ENCODE results near the gene MCRIP2. TPM values are rescaled to one million over a fixed set of nuclear protein-coding genes. Genes with fewer than 3 reads are reported as not detected.

Gene MCRIP2
- total and polyA plus RNA-seq, 3 donors from 2014 or later = 78.2 to 134 (median 83.1) TPM

DNA sequence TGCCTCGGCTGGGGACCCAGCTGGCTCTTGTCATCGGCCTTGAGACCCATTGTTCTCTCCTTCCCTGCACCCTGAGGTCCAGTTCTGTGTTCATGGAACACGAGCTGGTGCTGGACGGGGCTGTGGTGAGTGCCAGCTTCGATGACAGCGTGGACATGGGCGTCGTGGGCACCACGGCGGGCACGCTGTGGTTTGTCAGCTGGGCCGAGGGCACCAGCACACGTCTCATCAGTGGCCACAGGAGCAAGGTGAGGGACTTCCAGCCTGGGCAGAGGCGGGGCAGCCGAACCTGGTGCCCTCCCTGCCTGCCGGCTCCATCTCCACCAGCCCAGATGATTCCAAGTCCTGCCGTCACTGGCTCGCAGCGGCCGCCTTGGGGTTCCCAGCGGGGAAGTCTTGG is 21.0 kb downstream of the MCRIP2 start:
- H3K27me3 ChIP-seq = no peaks in the 10 kb centered on the region
- intact Hi-C loops (cut with DNase I; ENCODE audit: low total_unique reads) = loop anchor here (10.0 kb wide), 1 partner anchor 78 kb away; no protein-coding TSS in a partner anchor
- no peak overlapping the region for H3K27ac ChIP-seq
- no peaks in the 10 kb centered on the region for H3K36me3 ChIP-seq (ENCODE audit: low read depth, missing control alignments)
- TF ChIP-seq, protein P1, sequence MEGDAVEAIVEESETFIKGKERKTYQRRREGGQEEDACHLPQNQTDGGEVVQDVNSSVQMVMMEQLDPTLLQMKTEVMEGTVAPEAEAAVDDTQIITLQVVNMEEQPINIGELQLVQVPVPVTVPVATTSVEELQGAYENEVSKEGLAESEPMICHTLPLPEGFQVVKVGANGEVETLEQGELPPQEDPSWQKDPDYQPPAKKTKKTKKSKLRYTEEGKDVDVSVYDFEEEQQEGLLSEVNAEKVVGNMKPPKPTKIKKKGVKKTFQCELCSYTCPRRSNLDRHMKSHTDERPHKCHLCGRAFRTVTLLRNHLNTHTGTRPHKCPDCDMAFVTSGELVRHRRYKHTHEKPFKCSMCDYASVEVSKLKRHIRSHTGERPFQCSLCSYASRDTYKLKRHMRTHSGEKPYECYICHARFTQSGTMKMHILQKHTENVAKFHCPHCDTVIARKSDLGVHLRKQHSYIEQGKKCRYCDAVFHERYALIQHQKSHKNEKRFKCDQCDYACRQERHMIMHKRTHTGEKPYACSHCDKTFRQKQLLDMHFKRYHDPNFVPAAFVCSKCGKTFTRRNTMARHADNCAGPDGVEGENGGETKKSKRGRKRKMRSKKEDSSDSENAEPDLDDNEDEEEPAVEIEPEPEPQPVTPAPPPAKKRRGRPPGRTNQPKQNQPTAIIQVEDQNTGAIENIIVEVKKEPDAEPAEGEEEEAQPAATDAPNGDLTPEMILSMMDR (IDR thresholded peaks at IDR 0.05) = no peak
- no peak for TF ChIP-seq POLR2A (IDR thresholded peaks at IDR 0.05)
- DNase-seq = no peak
- H3K4me1 ChIP-seq = peaks cover 15% of the 10 kb centered on the region
- 90 to 96% methylated on average over 12 to 20 of the region's 21 CpGs for WGBS, 2 donors
- no peaks in the 10 kb centered on the region for H3K9me3 ChIP-seq
- no peak overlapping the region for H3K4me3 ChIP-seq

DNA sequence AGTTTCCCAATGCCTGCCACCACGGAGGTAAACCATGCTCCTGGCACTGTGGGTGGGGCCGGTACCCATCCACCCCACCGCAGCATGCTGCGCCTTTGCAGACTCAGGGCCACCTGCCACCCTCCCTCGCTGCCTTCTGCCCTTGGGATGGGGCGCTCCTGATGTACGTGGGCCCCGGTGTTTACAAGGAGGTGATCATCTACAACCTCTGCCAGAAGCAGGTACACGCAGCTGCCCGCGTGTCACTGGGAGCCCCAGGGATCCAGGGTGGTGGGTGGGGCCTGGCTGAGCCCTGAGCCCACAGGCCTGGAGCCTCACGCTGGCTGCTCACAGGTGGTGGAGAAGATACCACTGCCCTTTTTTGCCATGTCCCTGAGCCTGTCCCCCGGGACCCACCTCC is 24.9 kb downstream of the MCRIP2 start:
- 87 to 97% methylated on average over 10 to 13 of the region's 13 CpGs for WGBS, 2 donors
- DNase-seq = no peak
- no peaks in the 10 kb centered on the region for H3K36me3 ChIP-seq (ENCODE audit: low read depth, missing control alignments)
- H3K9me3 ChIP-seq = no peaks in the 10 kb centered on the region
- no peak overlapping the region for H3K27ac ChIP-seq
- H3K27me3 ChIP-seq = no peaks in the 10 kb centered on the region
- TF ChIP-seq, protein P1 (IDR thresholded peaks at IDR 0.05) = no peak
- no peak for TF ChIP-seq POLR2A (IDR thresholded peaks at IDR 0.05)
- intact Hi-C loops (cut with DNase I; ENCODE audit: low total_unique reads) = loop anchor here (10.0 kb wide), 1 partner anchor 82 kb away; no protein-coding TSS in a partner anchor
- no peak overlapping the region for H3K4me3 ChIP-seq
- H3K4me1 ChIP-seq = peaks cover 13% of the 10 kb centered on the region

DNA sequence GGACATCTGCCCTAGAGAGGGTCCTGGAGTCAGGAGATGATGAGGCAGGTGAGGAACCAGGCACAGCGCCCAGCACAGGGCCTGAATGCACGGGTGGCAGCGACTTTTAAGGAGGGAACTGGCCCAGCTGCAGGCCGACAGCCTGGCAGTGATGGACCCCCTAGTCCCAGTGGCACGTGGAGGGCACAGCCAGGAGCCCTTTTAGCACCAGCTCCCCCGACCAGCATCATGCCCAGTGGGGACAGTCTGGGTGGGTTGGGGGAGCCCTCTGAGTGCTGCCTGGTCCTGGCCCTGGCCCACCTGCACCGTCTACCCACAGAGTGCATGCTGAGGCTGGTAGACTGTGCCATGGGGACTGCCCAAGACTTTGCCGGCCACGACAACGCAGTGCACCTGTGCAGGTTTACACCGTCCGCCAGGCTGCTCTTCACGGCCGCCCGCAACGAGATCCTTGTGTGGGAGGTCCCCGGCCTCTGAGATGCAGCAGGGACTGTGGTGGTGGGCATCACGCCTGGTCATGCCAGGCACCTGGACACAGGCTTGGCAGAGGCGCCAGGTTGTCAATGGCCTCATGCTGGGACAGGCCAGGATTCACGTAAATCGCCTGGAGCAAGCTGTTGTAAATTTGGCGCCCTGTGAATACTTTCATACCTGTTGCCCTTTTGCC is 25.6 kb downstream of the MCRIP2 start:
- 68 to 82% methylated on average over 8 to 22 of the region's 22 CpGs for WGBS, 2 donors
- H3K27ac ChIP-seq = peak overlapping the region; percentile 77 to 80
- H3K36me3 ChIP-seq (ENCODE audit: low read depth, missing control alignments) = no peaks in the 10 kb centered on the region
- H3K27me3 ChIP-seq = no peaks in the 10 kb centered on the region
- H3K4me3 ChIP-seq = peak overlapping the region in 1 of 2 donors; percentile 98
- TF ChIP-seq POLR2A (IDR thresholded peaks at IDR 0.05) = no peak
- TF ChIP-seq, protein P1 (IDR thresholded peaks at IDR 0.05) = no peak
- intact Hi-C loops (cut with DNase I; ENCODE audit: low total_unique reads) = loop anchor here (10.0 kb wide), 1 partner anchor 82 kb away; no protein-coding TSS in a partner anchor
- H3K9me3 ChIP-seq = no peaks in the 10 kb centered on the region
- no peak for DNase-seq
- H3K4me1 ChIP-seq = peaks cover 13% of the 10 kb centered on the region

DNA sequence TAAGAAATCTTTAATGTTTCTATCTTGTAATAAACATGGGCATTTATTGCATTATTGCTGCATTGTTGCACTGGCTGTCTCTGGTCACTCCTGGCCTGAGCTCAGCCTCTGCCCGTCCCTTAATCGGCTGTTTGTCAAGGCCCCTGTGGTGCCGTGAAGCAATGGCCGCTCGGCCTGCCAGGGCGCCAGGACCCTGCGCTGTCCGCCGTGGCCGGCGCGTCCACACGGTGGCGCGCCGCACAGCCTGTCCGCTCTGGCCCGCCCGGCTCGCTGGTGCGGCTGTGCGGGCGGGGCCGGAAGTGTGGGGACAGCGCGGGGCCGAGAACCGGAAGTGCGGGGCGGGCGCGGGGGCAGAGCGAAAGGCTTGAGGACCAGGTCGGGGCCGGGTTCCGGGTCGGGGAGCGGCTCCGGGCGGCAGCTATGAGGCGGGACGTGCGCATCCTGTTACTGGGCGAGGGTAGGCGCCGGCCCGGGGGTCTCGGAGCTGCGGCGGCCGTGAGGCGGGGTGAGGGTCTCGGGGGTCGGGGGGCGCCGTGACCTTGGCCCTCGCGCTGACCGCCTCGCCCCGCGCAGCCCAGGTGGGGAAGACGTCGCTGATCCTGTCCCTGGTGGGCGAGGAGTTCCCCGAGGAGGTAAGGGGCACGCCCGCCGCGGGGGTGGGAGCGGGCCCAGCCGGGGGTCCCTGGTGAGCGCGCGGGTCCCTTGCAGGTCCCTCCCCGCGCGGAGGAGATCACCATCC is 26.3 kb downstream of the MCRIP2 start, which contains the start of gene RHOT2:
TSS of gene RHOT2 (plus strand) at position 353 of the 739 bp plus-strand sequence. CDS start at position 421, 68 bp downstream.
- Histone ChIP-seq H3K27me3 (no peaks in the 10 kb centered on the region), H3K9me3 (no peaks in the 10 kb centered on the region), H3K36me3 (ENCODE audit: low read depth, missing control alignments) (no peaks in the 10 kb centered on the region), H3K27ac (peak within 1 kb of the TSS; percentile 77 to 80), H3K4me3 (peak within 1 kb of the TSS; percentile 85 to 98), H3K4me1 (peaks cover 13% of the 10 kb centered on the region)
- intact Hi-C loops (cut with DNase I; ENCODE audit: low total_unique reads) = loop anchor here (10.0 kb wide), 1 partner anchor 83 kb away; no protein-coding TSS in a partner anchor
- 0 to 1% methylated on average over 2 to 53 of the region's 78 CpGs for WGBS, 2 donors
- peak; percentile 95 for DNase-seq
- TF ChIP-seq POLR2A (IDR thresholded peaks at IDR 0.05) = no peak
- TF ChIP-seq, protein P1 (IDR thresholded peaks at IDR 0.05) = peak; percentile 83 to 98 (median 93)

Measured in testis (tissue), 3 donors.